Thyroid gland (tissue), 4 donors: ENCODE data around the gene LRP1.

Experiments used
- POLR2A ChIP-seq, 2 donors: fragments of 450-650 bp; IDR thresholded peaks; one replicate each; pipeline ENCODE4 v1.6.1; 2017; ENCODE audit warnings: antibody characterized with exemption in 2 of 2, mild to moderate bottlenecking in 2 of 2, moderate library complexity in 1 of 2
- TF ChIP-seq, protein P1 (sequence below), 6 experiments: fragments of 200-600 bp in 3 of 6; fragments of 450-650 bp in 3 of 6; sonication (generic) in 3 of 6; IDR thresholded peaks; one replicate each; pipeline ENCODE4 v1.5.1; 2016 to 2019; ENCODE audit warnings: antibody characterized with exemption in 6 of 6, mild to moderate bottlenecking in 2 of 6, inconsistent platforms in 1 of 6, moderate library complexity in 1 of 6

DNA sequence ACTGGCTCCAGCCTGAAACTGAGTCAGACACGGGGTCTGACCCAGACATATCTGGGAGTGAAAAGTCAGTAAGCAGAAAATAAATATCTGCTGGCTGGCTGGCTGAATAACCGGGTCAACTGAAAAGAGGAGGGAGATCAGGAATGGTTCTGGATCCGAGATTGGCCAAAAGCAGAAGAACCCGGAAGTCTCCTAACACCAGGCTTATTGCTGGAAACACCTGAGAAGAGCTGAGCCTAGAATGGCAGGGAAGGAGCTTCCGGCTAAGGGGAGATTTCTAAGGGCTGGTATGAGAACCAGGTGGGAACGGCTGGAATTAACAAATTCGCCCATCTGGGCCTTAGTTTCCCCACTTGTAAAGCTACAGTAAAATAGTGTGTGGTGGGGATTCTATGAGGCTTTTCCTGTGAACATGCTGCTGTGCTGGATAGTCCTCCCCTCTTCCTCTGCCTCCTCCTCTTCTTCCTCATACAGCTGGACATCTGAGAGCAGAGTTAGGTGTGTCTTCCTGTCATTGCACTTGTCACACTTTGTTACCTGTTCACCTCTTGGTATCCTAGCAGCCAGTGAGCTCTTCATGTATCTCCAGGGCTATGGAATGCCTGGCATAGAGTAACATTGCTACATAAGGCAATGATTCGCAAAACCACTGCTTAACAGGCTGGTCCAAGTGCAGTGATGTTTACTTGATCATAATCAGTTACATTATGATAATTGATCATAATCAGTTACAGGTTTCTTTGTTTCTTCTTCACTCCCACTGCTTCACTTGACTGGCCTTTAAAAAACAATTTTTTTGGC lies 99.2 kb downstream of the LRP1 start:
- TF ChIP-seq POLR2A (IDR thresholded peaks at IDR 0.05): no peak
- TF ChIP-seq, protein P1, sequence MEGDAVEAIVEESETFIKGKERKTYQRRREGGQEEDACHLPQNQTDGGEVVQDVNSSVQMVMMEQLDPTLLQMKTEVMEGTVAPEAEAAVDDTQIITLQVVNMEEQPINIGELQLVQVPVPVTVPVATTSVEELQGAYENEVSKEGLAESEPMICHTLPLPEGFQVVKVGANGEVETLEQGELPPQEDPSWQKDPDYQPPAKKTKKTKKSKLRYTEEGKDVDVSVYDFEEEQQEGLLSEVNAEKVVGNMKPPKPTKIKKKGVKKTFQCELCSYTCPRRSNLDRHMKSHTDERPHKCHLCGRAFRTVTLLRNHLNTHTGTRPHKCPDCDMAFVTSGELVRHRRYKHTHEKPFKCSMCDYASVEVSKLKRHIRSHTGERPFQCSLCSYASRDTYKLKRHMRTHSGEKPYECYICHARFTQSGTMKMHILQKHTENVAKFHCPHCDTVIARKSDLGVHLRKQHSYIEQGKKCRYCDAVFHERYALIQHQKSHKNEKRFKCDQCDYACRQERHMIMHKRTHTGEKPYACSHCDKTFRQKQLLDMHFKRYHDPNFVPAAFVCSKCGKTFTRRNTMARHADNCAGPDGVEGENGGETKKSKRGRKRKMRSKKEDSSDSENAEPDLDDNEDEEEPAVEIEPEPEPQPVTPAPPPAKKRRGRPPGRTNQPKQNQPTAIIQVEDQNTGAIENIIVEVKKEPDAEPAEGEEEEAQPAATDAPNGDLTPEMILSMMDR (IDR thresholded peaks at IDR 0.05): no peak
